HG03060 (cell line): Measurements from ENCODE around the gene UBE2E2.

Experiments used
- ATAC-seq: cut with Tn5 transposase; IDR thresholded peaks from one replicate; pipeline ENCODE4 v1.9.1; 2021; ENCODE audit warnings: low read depth, moderate number of reproducible peaks; ENCODE audit not compliant: unreplicated experiment

Gene UBE2E2

DNA sequence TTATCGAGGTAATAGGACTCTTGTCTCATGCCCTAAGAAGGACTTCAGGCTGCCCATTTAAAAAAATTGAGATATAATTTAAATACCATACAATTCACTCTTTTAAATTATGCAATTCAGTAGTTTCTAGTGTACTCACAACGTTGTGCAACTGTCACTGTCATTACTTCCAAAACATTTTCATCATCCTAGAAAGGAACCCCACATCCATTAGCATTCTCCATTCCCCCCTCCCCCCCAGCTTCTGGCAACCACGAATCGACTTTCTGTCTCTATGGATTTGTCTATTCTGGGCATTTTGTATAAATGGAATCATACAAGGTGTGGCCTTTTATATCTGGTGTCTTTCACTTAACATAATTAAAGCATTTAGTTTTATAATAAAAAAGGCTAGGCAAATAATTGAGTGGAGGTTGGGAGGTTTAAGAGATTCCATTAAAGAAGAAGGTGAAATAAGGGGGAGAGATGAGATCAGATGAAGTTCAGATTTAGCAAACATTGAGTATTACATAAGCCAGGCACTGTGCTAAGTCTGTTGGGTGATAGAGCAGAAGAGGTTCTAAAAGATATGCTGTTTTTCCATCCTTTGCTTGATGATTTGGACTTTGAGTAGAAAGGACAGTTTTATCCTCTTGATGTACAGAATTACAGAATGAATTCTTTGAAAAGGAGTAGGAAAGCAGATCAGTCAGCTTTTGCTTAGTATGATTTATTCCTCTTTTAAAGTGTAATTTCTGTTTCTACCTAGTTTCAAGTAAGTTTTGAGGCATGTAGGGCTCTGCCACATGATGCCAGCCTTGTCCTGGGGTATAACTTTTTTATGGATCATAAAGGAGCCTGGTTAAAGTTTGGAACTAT lies 36.3 kb downstream of the UBE2E2 start:
- no peak for ATAC-seq

DNA sequence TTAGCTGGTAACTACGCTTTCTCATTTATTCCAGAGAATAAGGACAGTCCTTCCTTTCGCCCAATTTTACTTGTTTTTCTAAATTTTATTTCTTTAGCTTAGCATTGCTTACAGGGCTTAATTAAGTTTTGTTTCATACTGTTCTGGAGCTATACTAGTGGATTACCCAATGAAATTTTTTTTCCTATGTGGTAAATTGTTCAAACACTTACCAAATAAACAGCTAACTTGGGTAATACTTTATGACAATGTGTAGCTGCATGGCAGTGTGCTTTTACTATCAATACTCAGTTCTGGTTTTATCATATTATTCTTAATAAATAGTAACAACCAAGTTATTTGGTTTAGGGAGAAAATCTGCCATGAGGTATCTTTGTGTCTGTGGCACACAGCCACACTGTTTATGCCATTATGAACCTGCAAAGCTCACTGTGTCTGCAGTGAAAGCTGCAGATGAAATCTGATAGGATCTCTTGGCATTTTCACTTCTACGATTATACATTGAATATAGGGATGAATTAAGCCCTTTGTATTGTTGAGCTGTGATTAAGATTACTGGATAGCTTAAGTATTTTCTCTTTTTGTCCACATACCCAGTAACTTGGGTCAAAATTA lies 37.2 kb downstream of the UBE2E2 start:
- ATAC-seq = no peak

DNA sequence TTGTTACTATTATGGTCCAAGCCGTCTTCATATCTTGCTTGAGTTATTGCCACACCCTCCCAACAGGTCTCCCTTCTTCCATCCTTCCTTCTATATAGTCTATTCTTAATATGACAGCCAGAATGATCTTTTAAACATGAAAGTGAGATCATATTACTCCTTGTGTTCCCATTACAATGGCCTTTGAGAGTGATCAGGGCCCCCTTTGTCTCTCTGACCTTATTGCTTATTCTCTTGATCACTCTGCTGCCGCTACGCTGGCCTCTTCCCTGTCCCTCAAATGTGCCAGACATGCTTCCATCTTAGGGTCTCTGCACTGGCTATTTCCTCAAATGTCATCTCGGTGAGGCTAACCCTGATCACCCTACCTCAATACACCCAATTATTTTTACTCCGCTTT lies 38.1 kb downstream of the UBE2E2 start:
- ATAC-seq = no peak

DNA sequence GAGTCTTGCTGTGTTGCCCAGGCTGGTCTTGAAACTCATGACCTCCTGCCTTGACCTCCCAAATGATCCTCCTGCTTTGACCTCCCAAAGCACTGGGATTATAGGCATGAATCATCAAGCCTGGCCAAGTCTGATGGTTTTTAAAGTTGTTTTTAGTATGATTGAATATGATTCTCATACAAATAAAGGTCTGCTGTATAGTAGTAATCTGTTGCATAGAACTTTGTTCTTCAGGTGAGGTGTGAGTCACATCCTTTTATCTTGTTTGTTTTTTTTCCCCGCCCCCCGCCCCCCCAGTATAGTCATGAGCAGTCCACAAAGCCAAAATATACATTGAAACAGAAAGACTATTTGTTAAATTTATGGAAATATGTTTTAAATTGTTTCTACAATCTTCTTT lies 39.0 kb downstream of the UBE2E2 start:
- no peak for ATAC-seq

DNA sequence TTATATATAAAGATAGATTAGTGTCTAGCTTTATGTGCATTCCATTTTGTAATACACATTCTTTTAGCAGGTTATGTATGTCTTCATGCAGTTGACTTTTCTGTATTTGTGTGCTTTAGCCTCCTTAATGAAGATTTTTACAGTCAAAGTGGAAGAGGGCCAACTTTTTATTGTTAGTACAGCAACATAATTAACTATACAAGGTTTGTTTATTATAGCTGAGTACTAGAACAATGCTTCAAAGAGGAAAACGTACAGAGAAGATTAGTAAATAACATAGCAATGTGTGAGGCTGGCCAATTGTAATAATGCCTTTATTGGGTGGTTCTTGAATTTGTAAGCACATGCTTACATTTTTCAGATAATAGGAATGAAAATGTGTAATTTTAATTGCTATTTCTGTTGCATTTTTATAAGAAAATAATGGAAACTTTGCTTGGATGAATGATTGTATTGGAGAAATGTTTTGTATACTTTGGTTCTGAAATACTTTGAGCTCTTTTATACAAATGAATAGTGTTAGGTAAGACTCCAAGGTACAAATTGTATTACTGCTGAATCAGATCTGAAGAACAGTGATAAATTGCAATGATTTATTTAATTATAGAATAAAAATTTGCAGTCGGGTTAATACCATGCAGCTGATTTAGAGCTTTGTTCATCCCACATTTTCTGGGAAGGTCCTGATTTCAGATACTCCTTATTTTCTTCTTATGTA lies 41.4 kb downstream of the UBE2E2 start:
- ATAC-seq = no peak

DNA sequence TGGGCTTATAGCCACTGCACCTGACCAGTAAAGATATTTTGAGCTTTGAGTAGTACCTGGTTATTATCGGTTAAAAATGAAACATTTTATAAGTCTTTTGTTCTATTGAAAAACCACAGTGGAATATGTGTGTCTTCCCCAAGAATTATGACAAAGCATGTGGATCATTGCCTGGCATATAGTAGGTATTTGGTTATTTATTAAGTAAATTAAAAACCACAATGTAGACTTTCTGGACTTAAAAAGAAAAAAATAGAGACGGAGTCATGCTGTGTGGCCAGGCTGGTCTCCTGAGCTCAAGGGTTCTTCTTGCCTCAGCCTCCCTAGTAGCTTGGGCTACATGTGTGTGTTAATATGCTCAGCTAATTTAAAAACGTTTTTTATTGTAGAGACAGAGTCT lies 43.5 kb downstream of the UBE2E2 start:
- ATAC-seq = no peak

DNA sequence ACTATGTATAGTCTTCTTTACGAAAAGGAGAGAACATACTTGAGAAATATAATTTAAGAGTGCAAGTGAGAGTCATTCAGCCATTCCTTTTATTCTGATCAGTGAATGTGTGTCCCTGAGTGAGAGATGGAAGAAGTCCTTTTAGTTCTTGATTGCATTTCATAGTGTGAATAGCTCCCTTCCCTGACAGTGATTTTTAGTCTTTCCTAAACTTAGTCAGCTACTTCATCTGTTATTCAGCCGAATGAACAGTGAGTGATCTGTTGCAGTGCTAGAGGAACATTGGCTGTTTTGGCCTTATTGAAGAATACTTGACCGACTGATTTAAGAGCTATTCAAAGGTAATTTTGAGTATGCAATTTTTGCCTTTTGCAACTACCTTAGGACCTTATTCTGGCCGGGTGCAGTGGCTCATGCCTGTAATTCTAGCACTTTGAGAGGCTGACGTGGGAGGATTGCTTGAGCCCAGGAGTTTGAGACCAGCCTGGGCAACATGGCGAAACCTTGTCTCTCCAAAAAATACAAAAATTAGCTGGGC lies 45.5 kb downstream of the UBE2E2 start:
- ATAC-seq = no peak

DNA sequence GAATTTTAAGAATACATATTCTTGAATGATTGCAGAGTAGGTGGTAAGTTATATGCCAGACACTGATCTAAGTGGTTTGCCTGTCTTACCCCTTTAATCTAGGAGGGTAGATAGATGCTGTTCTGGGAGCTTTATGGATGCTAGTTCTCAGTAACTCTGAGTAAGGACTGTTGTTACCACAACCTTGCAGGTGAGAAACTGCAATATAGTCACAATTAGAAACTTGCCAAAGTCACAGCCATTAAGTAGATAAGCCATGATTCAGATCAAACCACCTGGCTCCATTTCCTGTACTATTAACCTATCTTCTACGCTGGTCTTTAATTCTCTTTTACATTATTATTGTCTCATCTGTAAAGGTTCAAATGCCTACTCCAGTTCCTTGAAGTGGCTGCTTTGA lies 46.8 kb downstream of the UBE2E2 start:
- no peak for ATAC-seq

DNA sequence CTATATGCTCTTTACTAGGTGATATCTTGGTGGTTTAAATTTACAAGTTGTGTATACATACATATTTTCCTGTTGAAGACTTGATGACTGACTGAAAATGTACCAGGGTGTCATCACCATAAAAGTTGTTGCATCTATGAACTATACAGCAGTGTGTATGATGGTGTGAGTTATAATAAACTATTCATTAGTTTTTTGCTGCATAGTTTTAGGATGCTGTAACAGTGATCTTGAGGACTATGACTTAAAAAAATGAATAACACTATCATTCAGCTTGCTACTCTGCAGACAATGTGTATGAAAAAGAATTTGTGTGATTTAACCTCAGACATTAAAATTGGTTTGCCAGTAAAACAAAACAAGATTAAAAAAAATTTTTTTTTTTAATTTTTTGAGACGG lies 49.0 kb downstream of the UBE2E2 start:
- ATAC-seq = no peak

DNA sequence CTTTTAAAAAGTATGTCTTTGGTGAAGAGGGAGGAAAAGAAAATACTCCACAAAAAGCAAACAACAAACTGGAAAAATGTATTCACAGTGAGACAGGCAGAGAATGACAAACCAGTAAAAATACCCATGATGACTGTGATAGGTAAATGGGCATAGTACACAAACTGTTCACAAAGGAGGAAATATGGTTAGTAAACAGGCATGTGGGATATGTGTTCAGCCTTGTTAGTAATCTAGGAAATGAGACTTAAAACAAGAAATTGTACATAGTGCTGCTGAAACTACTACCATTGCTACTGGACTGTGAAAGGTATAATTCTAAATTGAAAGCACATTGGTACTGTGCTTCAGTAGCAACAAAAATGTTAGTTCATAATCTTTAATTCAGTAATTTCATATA lies 50.1 kb downstream of the UBE2E2 start:
- peak; percentile 70 for ATAC-seq

DNA sequence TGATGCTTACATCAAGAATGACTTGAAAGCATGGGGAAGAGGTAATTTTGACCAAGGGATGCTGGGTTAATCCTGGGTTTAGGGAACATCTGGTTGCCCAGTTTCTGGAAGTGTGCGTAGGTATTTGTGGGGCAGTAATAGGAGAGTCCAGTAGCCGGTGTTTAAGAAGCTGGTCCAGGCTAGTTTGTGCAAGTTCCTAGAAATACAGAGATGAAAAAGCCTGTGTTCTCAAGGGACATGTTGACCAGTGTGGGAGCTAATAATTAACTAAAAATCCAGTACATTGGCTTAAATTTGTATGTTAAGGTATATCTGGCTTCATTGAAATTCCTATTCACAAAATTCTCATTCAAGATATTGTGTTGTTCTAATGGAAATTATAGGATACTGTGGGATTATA lies 51.2 kb downstream of the UBE2E2 start:
- no peak for ATAC-seq

DNA sequence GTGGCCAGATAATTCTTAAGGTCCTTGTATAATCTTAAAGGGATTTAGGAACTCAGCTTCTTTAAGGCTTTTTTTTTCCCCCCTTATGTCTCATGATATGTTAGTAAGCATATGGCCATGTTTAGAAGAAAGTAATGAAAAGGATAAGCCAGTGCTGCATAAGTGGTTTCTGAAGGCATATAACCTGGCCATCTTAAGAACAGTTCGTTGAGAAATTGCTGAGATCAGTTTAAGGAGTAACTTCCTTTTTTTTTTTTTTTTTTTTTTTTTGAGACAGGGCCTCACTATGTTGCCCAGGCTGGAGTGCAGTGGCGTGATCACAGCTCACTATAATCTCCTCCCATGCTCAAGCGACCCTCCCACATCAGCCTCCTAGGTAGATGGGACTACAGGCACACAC lies 51.7 kb downstream of the UBE2E2 start:
- ATAC-seq = no peak

DNA sequence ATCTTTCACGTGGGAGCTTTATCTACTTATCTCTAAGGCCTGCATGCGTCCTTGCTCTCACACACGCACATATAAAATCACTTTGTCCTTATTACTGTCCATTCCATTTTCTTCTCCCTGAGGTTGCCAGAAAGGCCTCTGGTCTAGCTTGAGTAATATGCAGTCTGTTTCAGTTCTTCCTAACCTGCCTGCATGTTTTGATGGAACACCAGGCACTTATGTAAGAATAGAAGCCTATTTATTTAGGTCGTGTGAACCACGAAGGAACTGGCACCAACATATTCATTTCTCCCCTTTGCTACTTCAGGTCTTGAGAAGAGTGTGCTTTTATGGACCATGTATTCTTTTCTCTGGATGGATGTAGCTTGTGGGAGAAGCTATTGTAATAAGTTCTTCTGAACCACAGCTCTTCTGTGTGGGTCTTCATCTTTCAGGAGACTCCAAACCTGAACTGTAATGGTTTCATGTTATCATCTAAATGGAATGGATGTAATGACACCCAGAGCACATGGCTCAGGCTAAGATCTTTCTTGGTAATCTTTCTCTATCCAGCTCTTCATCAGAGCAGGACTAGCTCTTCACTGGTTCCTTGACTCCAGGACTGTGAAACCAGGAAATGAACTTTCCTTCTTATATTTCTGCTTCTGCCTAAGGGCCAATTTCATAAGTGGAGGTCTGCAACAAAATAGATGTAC lies 53.8 kb downstream of the UBE2E2 start:
- no peak for ATAC-seq

DNA sequence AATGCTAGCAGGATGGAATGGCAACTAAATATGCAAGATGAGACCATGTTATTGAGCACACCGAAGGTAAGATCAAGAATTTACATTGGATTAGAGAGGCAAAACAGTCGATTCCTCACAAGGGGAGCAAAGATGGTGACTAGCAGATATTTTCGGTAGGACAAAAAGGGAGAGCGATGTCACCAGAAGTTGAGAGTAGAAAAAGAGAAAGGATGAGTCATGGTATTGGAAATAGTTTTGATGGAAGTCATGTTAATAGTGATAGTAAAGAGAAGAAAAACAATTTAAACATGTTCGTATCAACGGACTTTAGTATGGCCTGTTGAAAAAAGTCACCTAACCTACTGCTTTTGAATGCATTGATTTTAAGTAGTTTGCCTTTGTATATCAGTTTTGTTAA lies 55.0 kb downstream of the UBE2E2 start:
- ATAC-seq = no peak

DNA sequence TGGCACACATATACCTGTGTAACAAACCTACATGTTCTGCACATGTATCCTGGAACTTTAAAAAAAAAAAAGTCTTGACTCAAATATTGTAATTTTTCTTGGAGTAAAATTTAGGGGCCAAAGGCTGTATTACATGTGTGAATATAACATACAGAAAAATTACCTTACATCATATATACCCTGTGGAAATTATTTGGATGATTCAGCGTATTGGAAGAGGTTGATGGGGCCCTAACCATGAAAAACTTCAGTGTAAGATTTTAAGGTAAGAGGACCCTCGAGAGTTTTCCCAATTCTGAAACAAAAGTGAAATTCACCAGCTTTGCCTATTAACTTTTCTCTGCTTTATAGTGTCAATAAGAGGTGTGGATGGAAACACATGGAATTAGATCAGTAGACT lies 56.4 kb downstream of the UBE2E2 start:
- ATAC-seq = no peak

DNA sequence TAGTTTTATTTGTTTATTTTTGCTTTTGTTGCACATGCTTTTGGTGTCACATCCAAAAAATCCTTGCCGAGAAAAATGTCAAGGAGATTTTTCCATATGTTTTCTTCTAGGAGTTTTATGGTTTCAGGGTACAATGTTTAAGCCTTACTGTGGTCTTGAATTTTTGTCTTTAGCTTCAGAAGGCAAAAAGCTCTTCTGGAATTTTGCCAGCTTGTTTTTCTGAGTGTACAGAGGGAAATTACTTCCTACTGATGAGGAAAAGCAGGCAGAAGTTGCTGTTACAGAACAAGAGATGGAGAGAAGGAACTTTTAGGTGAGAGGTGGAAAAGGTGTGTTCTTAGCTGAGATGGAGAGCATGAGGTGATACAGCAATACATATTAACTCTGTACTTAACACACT lies 59.6 kb downstream of the UBE2E2 start:
- no peak for ATAC-seq

DNA sequence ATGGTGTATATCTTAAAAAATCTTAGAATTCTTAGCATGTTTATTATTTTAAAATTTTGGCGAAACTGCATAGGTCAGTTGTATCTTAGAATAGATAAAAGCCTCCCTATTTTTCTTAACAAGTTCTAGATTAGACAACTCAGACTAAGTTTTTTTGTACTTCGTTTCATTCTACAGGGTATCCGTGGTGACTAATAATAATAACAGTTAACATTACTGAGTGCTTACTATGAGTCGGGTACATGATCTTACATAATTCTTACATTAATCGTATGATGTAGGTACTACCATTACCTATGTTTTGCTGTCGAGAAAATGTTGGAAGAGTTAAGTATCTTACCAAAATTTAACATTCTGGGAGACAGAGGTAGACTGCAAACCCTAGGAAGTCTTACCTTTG lies 60.7 kb downstream of the UBE2E2 start:
- ATAC-seq = no peak

DNA sequence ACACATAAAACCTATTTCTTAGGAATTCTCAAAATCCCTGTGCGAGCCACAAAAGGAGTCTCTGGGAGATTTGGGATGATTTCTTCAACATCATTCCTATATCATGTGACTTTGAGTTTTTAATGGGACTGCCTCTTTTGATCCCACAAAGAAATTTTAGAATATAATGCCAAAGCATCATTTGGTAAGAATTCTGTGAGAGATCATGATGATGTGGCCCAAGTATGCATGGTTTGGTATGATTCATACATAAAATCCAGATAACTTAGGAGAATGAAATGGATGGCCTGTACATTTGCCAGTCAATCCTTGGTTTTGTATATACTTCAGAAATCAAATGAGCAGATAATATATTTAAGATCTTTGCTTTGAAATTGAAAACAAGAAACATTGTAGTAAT lies 61.3 kb downstream of the UBE2E2 start:
- no peak for ATAC-seq

DNA sequence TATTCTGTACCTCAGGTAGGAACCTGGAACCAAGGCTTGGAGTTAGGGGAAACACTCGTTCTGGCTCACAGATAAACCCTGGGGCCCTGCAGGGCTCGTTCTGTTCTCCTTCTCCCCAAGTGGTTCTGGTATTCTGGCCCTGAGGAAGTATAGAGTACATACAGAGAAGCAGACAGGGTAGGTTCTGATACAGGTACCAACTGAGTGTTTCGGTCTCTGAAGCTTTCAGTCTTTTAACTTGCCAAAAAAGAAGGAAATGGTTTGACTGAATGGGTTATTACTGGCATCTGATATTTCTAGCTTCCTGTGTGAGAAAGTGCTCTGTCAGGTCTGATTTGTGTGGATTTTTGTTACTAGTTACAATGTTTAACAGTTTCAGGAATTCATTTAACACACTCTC lies 67.3 kb downstream of the UBE2E2 start:
- ATAC-seq = no peak

DNA sequence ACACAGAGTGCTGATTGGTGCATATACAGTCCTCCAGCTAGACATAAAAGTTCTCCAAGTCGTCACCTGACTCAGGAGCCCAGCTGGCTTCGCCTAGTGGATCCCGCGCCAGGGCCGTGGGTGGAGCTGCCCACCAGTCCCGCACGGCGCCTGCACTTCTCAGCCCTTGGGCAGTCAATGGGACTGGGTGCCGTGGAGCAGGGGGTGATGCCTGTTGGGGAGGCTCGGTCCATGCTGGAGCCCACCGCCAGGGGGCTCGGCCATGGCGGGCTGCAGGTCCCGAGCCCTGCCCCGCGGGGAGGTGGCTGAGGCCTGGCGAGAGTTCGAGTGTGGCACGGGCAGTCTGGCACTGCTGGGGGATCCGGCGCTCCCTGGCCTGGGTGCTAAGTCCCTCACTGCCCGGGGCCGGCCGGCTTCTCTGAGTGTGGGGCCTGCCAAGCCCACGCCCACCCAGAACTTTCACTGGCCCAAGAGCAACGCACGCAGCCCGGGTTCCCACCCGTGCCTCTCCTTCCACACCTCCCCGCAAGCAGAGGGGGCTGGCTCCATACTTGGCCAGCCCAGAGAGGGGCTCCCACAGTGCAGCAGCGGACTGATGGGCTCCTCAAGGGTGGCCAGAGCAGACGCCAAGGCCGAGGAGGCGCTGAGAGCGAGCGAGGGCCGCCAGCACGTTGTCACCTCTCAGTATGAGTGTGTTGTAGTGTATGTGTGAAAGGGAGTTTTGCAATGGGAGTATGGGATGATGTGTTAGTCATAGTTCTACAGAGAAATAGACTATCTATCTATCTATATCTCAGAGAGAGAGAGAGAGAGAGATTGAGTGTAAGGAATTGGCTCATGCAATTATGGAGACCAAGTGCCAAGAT lies 69.0 kb downstream of the UBE2E2 start:
- ATAC-seq = no peak
